NT2/D1 (cell line): ENCODE results near the gene RAB11FIP4.

ENCODE experiments used
- DNase-seq: peaks from one replicate; pipeline ENCODE4 v3.0.0-alpha.2; 2011; ENCODE audit warnings: low read depth, low spot score
- H3K27me3 ChIP-seq: 2 replicates; pipeline ENCODE4 v1.6.0; 2011; ENCODE audit warnings: mild to moderate bottlenecking; ENCODE audit not compliant: insufficient read length, insufficient read depth
- H3K36me3 ChIP-seq: 2 replicates; pipeline ENCODE4 v1.6.1; 2011; ENCODE audit warnings: mild to moderate bottlenecking, low read length, mixed read lengths; ENCODE audit not compliant: insufficient read depth, insufficient read length
- H3K4me1 ChIP-seq: 2 replicates; pipeline ENCODE4 v1.5.1; 2011; ENCODE audit not compliant: insufficient read depth, insufficient read length
- H3K4me3 ChIP-seq: 2 replicates; pipeline ENCODE4 v1.5.1; 2011; ENCODE audit warnings: low read depth; ENCODE audit not compliant: insufficient read length
- H3K9ac ChIP-seq: 2 replicates; pipeline ENCODE4 v1.6.0; 2011; ENCODE audit warnings: low read depth; ENCODE audit not compliant: insufficient read length
- H3K9me3 ChIP-seq: 2 replicates; pipeline ENCODE4 v1.5.1; 2011; ENCODE audit warnings: mild to moderate bottlenecking, low read length; ENCODE audit not compliant: insufficient read depth
- SUZ12 ChIP-seq: IDR thresholded peaks from 2 replicates; pipeline ENCODE4 v1.6.1; 2011; ENCODE audit not compliant: insufficient read length, insufficient read depth; ENCODE audit errors: extremely low read depth
- YY1 ChIP-seq: IDR thresholded peaks from 2 replicates; pipeline ENCODE4 v1.6.1; 2011; ENCODE audit not compliant: insufficient read length, insufficient read depth
- ZNF274 ChIP-seq: IDR thresholded peaks from 2 replicates; pipeline ENCODE4 v1.6.1; 2011; ENCODE audit warnings: mild to moderate bottlenecking, low read depth, low read length

The RAB11FIP4 gene

DNA sequence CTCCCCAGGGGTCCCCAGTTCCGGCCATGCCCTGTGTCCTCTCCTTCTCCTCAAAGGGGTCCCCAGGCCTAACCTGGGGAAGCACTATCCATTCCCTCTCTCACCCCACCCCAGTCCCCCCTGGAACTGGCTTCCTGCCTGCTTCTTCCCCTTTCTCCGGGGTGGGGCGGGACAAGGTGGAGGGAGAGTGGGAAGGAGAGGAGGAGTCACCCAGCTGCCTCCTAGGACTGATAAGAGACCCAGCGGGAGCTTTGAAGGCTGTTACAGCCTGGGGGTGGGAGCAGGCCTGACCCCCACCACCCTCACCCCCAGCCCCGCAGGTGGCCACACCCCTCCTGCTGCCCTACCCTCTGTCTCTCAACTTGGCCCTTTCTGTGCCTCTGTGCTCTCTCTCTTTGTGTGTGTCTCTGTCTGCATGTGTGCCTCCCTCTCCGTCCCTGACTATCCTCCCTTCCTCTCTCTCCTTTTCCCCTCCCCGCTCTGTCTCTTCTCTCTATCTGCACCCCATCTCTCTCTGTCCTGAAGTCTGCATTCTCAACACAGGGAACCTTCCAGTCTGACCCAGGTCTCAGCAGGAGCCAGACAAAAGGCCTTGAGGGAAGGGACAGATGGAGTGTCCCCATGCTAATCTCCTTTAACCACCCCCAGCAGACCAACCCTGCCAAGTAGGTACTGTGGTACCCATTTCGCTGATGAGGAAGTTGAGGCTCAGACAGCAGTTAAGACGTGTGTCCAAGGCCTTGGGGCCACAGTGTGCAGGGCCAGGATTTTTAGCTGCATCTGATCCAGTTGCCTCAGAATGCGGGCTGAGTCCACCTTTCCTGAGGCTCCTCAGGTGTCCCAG lies 66.1 kb downstream of the RAB11FIP4 start:
- Histone ChIP-seq H3K36me3 (no peaks in the 10 kb centered on the region), H3K9me3 (no peaks in the 10 kb centered on the region), H3K4me3 (no peak overlapping the region), H3K27me3 (no peaks in the 10 kb centered on the region), H3K9ac (no peak overlapping the region), H3K4me1 (peaks cover 6% of the 10 kb centered on the region)
- no peak for TF ChIP-seq YY1
- TF ChIP-seq ZNF274: no peak
- TF ChIP-seq SUZ12: no peak
- no peak for DNase-seq

DNA sequence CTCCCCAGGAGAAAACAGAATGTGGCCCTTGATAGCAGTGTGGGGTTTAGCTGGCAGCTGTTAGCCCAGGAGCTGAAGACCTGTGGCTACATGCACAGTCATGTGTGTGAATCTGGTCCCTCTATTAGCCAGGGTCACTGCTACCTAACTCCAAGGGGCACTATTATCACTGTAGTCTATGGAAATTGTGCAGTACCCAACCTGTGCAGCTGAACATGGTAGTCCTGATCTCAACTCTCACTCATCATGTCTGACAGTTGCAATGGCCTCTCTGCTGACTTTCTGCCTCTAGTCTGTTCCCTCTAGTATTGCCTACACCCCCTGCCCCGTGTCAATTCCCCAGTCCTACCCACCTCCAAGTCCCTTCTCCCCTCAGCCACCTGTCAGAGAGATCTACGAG lies 67.4 kb downstream of the RAB11FIP4 start:
- TF ChIP-seq SUZ12 (no peak), YY1 (no peak), ZNF274 (no peak)
- H3K4me3 ChIP-seq: no peak overlapping the region
- no peaks in the 10 kb centered on the region for H3K27me3 ChIP-seq
- no peaks in the 10 kb centered on the region for H3K9me3 ChIP-seq
- H3K4me1 ChIP-seq: peaks cover 3% of the 10 kb centered on the region
- H3K36me3 ChIP-seq: no peaks in the 10 kb centered on the region
- no peak for DNase-seq
- no peak overlapping the region for H3K9ac ChIP-seq

DNA sequence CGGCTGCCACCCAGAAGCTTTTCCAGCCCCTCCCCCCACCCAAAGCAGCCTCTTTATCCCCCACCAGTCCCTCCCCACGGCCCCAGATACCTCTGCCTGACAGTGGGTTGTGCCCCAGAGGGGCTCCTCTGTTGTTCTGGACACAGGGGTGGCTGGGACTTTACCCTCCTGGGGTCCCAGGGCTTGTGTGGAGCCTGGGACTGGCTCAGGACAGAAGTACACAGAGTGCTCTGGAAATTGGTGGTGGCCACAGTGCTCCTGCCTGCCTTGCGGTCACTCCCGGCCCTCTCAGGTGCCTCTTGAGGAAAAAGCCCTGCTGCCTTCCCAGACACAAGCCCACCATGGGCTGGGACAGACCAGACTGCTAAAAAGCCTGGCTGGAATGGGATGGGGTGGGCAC lies 68.2 kb downstream of the RAB11FIP4 start:
- DNase-seq: no peak
- peaks cover 3% of the 10 kb centered on the region for H3K4me1 ChIP-seq
- H3K4me3 ChIP-seq: no peak overlapping the region
- TF ChIP-seq YY1 (no peak), ZNF274 (no peak), SUZ12 (no peak)
- H3K9ac ChIP-seq: no peak overlapping the region
- H3K27me3 ChIP-seq: no peaks in the 10 kb centered on the region
- H3K9me3 ChIP-seq: no peaks in the 10 kb centered on the region
- no peaks in the 10 kb centered on the region for H3K36me3 ChIP-seq

DNA sequence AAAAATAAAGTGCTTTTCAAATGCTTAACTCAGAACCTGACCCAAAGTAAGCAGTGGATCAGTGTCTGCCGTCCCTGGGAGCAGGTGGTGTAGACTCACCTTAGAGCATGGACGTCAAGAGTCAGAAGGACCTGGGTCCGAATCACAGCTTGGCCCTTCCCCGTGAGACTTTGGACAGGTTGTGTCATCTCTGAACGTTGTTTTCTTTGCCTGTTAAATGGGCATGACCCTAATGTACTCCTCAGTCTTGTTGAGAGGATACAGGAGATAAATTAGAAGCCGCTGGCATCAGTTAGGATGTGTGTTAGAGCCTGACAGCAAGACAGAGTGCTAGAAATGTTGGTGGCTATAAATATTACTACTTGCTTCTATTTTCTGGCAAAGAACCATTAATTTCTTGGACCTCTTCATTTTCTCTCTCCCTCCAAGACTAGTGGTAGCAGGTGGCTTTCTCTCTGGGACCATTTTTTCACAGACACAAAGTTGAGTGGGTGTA lies 68.8 kb downstream of the RAB11FIP4 start:
- H3K4me3 ChIP-seq: no peak overlapping the region
- DNase-seq: no peak
- no peaks in the 10 kb centered on the region for H3K9me3 ChIP-seq
- no peak overlapping the region for H3K9ac ChIP-seq
- H3K4me1 ChIP-seq: peaks cover 3% of the 10 kb centered on the region
- TF ChIP-seq ZNF274 (no peak), YY1 (no peak), SUZ12 (no peak)
- H3K36me3 ChIP-seq: no peaks in the 10 kb centered on the region
- H3K27me3 ChIP-seq: no peaks in the 10 kb centered on the region

DNA sequence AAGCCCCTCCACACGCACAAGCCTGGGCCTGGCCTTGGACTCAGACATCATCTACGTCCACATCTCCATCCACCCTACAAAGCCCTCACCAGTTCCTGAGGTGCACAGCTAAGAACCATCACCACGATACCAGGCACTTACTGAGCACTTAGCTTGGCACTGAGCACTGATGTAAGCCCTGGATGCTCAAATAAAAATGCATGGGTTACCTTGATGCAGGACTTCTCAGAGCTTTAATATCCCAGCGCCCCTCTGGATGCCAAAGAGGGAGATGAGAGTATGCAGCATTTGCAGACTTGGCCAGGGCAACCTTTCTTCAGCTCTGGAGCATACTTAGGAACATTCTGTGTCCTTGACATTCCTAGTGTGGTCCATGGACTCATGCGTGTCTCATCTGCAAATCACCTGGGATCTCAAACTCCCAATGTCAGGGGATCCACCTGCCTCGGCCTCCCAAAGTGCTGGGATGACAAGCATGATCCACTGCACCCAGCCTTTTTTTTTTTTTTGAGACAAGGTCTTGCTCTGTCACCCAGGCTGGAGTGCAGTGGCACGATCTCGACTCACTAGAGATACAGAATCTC lies 69.8 kb downstream of the RAB11FIP4 start:
- Histone ChIP-seq H3K9ac (no peak overlapping the region), H3K4me3 (no peak overlapping the region), H3K36me3 (no peaks in the 10 kb centered on the region), H3K27me3 (no peaks in the 10 kb centered on the region), H3K4me1 (peaks cover 3% of the 10 kb centered on the region), H3K9me3 (no peaks in the 10 kb centered on the region)
- TF ChIP-seq YY1 (no peak), SUZ12 (no peak), ZNF274 (no peak)
- no peak for DNase-seq

DNA sequence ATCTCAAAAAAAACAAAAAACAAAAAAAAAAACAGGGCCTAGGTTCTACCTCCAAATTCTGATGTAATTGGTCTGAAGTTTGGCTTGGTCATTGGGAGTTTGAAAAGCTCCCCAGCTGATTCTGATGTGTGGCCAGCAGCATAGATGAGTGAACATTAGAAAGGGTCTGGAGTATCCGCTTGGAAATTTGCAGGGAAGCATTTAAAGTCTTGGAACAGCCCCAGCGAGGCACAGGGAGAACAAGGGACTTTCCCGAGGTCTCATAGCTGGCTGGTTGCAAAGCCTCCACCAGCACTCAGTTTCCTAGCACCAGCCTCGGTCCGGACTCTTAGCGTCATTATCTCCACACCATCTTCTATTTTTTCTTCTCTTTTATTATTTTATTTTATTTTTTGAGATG lies 70.8 kb downstream of the RAB11FIP4 start:
- Histone ChIP-seq H3K9me3 (no peaks in the 10 kb centered on the region), H3K36me3 (no peaks in the 10 kb centered on the region), H3K27me3 (no peaks in the 10 kb centered on the region), H3K4me3 (no peak overlapping the region), H3K4me1 (no peaks in the 10 kb centered on the region), H3K9ac (no peak overlapping the region)
- TF ChIP-seq ZNF274: no peak
- no peak for TF ChIP-seq YY1
- no peak for TF ChIP-seq SUZ12
- no peak for DNase-seq

DNA sequence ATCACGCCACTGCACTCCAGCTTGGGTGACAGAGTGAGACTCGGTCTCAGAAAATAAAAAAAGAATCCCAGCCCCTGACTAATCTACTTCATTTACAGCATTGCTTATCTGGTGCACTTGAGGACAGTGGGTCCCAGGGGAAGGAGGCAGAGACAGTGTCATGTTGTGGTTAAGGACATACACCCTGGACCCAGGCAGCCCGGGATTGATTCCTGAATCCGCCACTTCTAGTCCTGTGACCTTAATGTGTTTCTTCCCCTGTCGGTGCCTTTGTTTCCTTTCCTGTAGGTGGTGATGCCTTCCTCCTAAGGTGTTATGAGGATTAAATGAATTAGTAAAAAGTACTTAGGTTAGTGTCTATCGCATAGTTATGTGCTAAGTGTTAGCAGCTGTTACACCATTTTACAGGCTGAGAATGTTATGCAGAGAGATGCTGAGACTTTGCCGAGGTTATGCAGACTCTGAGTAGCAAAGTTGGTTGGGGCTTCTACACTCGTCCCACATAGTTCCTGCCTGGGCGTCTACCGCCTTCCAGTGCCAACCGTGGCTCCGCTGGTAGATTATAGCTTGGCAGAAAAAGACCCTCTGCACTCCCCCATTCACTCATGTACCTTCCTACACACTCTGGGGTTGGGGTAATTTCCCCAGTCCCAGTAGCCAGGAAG lies 74.8 kb downstream of the RAB11FIP4 start:
- H3K9me3 ChIP-seq: no peaks in the 10 kb centered on the region
- no peak for TF ChIP-seq SUZ12
- TF ChIP-seq YY1: no peak
- TF ChIP-seq ZNF274: no peak

More for the DNA sequence above, 74.8 kb downstream of the RAB11FIP4 start:
- Histone ChIP-seq H3K4me3 (no peak overlapping the region), H3K9ac (no peak overlapping the region), H3K4me1 (peaks cover 6% of the 10 kb centered on the region), H3K36me3 (no peaks in the 10 kb centered on the region), H3K27me3 (no peaks in the 10 kb centered on the region)
- no peak for DNase-seq
